ENCODE results near the gene LETM1. TPM values are rescaled to one million over a fixed set of nuclear protein-coding genes. Genes with fewer than 3 reads are reported as not detected.

Gene LETM1
- total and polyA plus RNA-seq, 2 of the 13 experiments (the other 11 are each of a cell fraction or from before 2014, with no cell fraction given): 9.7 to 41.6 TPM

DNA sequence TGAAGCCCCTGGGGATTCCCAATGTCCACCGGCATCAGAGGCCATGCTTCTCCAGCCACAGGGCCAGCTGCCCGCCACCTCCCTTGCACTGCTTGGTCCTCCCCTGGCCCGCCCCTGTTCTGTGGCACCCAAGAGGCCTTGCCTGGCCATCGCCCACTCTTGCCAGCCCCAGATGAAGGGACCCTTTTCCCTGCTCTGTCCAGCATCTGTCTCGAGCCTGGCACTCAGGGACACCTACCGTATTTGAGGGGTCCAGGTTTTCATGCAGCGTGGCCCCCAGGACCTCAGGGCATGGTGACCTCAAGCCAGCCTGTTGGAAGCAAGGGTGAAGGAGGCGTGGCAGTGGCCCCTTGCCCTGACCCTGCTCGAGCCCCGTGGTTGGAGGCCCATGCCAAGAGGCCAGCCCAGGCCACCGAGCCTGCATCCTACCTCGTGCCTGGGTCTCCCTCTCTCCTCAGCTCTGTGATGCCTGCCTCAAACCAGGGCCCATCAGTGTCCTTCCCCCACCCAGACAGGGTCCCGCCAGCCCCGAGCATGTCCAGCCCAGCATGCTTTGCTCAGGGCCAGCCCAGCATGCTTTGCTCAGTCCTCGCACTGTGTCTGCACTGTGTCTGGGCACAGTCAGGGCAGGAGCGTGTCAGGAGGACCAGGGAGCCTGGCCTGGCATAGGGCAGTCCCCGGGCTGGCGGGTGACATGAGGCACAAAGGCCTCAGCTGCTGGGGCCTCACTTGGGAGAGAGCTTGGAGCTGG, 77.1 kb downstream of the LETM1 start (continued):
- TF ChIP-seq, protein P1, sequence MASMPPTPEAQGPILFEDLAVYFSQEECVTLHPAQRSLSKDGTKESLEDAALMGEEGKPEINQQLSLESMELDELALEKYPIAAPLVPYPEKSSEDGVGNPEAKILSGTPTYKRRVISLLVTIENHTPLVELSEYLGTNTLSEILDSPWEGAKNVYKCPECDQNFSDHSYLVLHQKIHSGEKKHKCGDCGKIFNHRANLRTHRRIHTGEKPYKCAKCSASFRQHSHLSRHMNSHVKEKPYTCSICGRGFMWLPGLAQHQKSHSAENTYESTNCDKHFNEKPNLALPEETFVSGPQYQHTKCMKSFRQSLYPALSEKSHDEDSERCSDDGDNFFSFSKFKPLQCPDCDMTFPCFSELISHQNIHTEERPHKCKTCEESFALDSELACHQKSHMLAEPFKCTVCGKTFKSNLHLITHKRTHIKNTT (CRISPR knock-in tag; IDR thresholded peaks at IDR 0.05): no peak
- TF ChIP-seq ZNF775 (CRISPR knock-in tag; IDR thresholded peaks at IDR 0.05; ENCODE audit: borderline replicate concordance): no peak
- TF ChIP-seq, protein P2, sequence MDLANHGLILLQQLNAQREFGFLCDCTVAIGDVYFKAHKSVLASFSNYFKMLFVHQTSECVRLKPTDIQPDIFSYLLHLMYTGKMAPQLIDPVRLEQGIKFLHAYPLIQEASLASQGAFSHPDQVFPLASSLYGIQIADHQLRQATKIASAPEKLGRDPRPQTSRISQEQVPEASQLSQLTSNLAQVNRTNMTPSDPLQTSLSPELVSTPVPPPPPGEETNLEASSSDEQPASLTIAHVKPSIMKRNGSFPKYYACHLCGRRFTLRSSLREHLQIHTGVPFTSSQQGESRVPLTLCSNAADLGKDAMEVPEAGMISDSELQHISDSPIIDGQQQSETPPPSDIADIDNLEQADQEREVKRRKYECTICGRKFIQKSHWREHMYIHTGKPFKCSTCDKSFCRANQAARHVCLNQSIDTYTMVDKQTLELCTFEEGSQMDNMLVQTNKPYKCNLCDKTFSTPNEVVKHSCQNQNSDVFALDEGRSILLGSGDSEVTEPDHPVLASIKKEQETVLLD (CRISPR knock-in tag; IDR thresholded peaks at IDR 0.05; ENCODE audit: low read depth): no peak
- no peak for TF ChIP-seq SIN3B (IDR thresholded peaks at IDR 0.05; ENCODE audit: low read length)
- TF ChIP-seq, protein P3, sequence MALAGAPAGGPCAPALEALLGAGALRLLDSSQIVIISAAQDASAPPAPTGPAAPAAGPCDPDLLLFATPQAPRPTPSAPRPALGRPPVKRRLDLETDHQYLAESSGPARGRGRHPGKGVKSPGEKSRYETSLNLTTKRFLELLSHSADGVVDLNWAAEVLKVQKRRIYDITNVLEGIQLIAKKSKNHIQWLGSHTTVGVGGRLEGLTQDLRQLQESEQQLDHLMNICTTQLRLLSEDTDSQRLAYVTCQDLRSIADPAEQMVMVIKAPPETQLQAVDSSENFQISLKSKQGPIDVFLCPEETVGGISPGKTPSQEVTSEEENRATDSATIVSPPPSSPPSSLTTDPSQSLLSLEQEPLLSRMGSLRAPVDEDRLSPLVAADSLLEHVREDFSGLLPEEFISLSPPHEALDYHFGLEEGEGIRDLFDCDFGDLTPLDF (CRISPR knock-in tag; IDR thresholded peaks at IDR 0.05): no peak
- TF ChIP-seq, protein P4, sequence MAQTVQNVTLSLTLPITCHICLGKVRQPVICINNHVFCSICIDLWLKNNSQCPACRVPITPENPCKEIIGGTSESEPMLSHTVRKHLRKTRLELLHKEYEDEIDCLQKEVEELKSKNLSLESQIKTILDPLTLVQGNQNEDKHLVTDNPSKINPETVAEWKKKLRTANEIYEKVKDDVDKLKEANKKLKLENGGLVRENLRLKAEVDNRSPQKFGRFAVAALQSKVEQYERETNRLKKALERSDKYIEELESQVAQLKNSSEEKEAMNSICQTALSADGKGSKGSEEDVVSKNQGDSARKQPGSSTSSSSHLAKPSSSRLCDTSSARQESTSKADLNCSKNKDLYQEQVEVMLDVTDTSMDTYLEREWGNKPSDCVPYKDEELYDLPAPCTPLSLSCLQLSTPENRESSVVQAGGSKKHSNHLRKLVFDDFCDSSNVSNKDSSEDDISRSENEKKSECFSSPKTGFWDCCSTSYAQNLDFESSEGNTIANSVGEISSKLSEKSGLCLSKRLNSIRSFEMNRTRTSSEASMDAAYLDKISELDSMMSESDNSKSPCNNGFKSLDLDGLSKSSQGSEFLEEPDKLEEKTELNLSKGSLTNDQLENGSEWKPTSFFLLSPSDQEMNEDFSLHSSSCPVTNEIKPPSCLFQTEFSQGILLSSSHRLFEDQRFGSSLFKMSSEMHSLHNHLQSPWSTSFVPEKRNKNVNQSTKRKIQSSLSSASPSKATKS (CRISPR knock-in tag; IDR thresholded peaks at IDR 0.05): no peak
- no peak for TF ChIP-seq CHD4 (IDR thresholded peaks at IDR 0.05; ENCODE audit: borderline replicate concordance, low read length)
- TF ChIP-seq, protein P5, sequence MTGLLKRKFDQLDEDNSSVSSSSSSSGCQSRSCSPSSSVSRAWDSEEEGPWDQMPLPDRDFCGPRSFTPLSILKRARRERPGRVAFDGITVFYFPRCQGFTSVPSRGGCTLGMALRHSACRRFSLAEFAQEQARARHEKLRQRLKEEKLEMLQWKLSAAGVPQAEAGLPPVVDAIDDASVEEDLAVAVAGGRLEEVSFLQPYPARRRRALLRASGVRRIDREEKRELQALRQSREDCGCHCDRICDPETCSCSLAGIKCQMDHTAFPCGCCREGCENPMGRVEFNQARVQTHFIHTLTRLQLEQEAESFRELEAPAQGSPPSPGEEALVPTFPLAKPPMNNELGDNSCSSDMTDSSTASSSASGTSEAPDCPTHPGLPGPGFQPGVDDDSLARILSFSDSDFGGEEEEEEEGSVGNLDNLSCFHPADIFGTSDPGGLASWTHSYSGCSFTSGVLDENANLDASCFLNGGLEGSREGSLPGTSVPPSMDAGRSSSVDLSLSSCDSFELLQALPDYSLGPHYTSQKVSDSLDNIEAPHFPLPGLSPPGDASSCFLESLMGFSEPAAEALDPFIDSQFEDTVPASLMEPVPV (CRISPR knock-in tag; IDR thresholded peaks at IDR 0.05): no peak
- TF ChIP-seq, protein P6, sequence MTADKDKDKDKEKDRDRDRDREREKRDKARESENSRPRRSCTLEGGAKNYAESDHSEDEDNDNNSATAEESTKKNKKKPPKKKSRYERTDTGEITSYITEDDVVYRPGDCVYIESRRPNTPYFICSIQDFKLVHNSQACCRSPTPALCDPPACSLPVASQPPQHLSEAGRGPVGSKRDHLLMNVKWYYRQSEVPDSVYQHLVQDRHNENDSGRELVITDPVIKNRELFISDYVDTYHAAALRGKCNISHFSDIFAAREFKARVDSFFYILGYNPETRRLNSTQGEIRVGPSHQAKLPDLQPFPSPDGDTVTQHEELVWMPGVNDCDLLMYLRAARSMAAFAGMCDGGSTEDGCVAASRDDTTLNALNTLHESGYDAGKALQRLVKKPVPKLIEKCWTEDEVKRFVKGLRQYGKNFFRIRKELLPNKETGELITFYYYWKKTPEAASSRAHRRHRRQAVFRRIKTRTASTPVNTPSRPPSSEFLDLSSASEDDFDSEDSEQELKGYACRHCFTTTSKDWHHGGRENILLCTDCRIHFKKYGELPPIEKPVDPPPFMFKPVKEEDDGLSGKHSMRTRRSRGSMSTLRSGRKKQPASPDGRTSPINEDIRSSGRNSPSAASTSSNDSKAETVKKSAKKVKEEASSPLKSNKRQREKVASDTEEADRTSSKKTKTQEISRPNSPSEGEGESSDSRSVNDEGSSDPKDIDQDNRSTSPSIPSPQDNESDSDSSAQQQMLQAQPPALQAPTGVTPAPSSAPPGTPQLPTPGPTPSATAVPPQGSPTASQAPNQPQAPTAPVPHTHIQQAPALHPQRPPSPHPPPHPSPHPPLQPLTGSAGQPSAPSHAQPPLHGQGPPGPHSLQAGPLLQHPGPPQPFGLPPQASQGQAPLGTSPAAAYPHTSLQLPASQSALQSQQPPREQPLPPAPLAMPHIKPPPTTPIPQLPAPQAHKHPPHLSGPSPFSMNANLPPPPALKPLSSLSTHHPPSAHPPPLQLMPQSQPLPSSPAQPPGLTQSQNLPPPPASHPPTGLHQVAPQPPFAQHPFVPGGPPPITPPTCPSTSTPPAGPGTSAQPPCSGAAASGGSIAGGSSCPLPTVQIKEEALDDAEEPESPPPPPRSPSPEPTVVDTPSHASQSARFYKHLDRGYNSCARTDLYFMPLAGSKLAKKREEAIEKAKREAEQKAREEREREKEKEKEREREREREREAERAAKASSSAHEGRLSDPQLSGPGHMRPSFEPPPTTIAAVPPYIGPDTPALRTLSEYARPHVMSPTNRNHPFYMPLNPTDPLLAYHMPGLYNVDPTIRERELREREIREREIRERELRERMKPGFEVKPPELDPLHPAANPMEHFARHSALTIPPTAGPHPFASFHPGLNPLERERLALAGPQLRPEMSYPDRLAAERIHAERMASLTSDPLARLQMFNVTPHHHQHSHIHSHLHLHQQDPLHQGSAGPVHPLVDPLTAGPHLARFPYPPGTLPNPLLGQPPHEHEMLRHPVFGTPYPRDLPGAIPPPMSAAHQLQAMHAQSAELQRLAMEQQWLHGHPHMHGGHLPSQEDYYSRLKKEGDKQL (CRISPR knock-in tag; IDR thresholded peaks at IDR 0.05; ENCODE audit: low read depth): no peak
- TF ChIP-seq, protein P7, sequence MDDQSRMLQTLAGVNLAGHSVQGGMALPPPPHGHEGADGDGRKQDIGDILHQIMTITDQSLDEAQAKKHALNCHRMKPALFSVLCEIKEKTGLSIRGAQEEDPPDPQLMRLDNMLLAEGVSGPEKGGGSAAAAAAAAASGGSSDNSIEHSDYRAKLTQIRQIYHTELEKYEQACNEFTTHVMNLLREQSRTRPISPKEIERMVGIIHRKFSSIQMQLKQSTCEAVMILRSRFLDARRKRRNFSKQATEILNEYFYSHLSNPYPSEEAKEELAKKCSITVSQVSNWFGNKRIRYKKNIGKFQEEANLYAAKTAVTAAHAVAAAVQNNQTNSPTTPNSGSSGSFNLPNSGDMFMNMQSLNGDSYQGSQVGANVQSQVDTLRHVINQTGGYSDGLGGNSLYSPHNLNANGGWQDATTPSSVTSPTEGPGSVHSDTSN (CRISPR knock-in tag; IDR thresholded peaks at IDR 0.05; ENCODE audit: borderline replicate concordance): no peak
- no peak for TF ChIP-seq ZNF12 (CRISPR knock-in tag; IDR thresholded peaks at IDR 0.05)
